ENCODE measurements around the gene PARG. TPM values are rescaled to one million over a fixed set of nuclear protein-coding genes. Genes with fewer than 3 reads are reported as not detected.
"Not testable (repeated sequence)": the region's sequence is repeated elsewhere in the genome, so short reads cannot be mapped to it uniquely, and the experiment has no call there.

PARG gene
- total and polyA plus RNA-seq, 9 of the 15 experiments (the other 6 are each of a cell fraction or from before 2014, with no cell fraction given) = 8.5 to 49.9 (median 28.8) TPM

DNA sequence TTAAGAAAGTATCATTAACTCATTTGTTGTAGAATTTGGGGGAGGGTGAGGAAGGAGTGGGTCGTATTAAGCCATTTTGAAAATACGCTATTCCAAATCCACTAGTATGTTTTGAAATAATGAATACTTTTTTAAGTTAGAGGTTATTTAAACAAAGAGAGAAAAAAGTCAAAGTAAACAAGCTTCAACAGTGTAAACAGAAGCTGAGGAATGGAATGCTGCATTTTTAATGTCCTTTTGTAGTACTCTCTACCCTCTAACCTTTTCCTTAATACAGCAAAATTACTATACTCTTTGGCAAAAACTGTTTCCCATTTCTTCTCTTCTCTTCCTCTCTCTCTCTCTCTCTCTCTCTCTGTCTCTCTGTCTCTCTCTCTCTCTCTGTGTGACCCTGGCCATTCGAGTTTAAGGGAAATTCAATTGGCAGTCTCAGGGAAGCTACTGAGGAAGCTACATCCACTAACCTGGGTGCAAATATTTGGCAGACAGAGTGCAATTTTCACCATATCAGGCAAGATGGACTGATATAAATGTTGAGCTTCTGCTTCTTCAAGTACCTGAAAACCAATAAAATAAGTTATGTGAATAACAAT is 57.0 kb downstream of the PARG start:
- H3K79me2 ChIP-seq (ENCODE audit: control insufficient read depth, insufficient read depth, low read length); H3K9me1 ChIP-seq (ENCODE audit: control insufficient read depth, insufficient read depth, low read length); CTCF ChIA-PET (ENCODE audit: low intra/inter-chr PET ratio); H3K4me3 ChIP-seq; POLR2A ChIA-PET; BruUV-seq (replicated peaks); H3K4me2 ChIP-seq (ENCODE audit: insufficient read depth, low read length); H3K36me3 ChIP-seq (ENCODE audit: control insufficient read depth, insufficient read depth, low read length); DNase-seq (ENCODE audit: extremely low read depth in 1 of 4, low spot score in 3 of 4); H2AFZ ChIP-seq (ENCODE audit: low read depth, low read length); FAIRE-seq; H3K27ac ChIP-seq (ENCODE audit: extremely low read depth, low read depth, low read length); H3K4me1 ChIP-seq (replicated peaks in 1 of 2; ENCODE audit: control insufficient read depth in 2 of 2, insufficient read depth in 2 of 2, low read length in 2 of 2); intact Hi-C loops (cut with micrococcal nuclease); ATAC-seq; H3K27me3 ChIP-seq (ENCODE audit: control insufficient read depth in 2 of 2, insufficient read depth in 2 of 2, low read length in 2 of 2); in situ Hi-C loops (cut with MboI); H3K9ac ChIP-seq (ENCODE audit: insufficient read depth in 1 of 2, low read depth in 2 of 2, low read length in 2 of 2); H4K20me1 ChIP-seq (replicated peaks; ENCODE audit: control insufficient read depth, insufficient read depth, low read length); H3K9me3 ChIP-seq (replicated peaks; ENCODE audit: control insufficient read depth, insufficient read depth, low read depth, low read length): not testable (repeated sequence)
- 11% methylated on average over 1 of the region's 3 CpGs for WGBS (ENCODE audit: insufficient coverage, low coverage, missing lambda C conversion rate)

- BruUV-seq (replicated peaks); DNase-seq (ENCODE audit: extremely low read depth in 1 of 4, low spot score in 3 of 4); H3K9ac ChIP-seq (ENCODE audit: insufficient read depth in 1 of 2, low read depth in 2 of 2, low read length in 2 of 2); H3K27me3 ChIP-seq (ENCODE audit: control insufficient read depth in 2 of 2, insufficient read depth in 2 of 2, low read length in 2 of 2); FAIRE-seq; H3K79me2 ChIP-seq (ENCODE audit: control insufficient read depth, insufficient read depth, low read length); H2AFZ ChIP-seq (ENCODE audit: low read depth, low read length); H3K9me1 ChIP-seq (ENCODE audit: control insufficient read depth, insufficient read depth, low read length); H3K4me3 ChIP-seq; CTCF ChIA-PET (ENCODE audit: low intra/inter-chr PET ratio); H4K20me1 ChIP-seq (replicated peaks; ENCODE audit: control insufficient read depth, insufficient read depth, low read length); H3K27ac ChIP-seq (ENCODE audit: extremely low read depth, low read depth, low read length); POLR2A ChIA-PET; H3K4me1 ChIP-seq (replicated peaks in 1 of 2; ENCODE audit: control insufficient read depth in 2 of 2, insufficient read depth in 2 of 2, low read length in 2 of 2); H3K9me3 ChIP-seq (replicated peaks; ENCODE audit: control insufficient read depth, insufficient read depth, low read depth, low read length); H3K4me2 ChIP-seq (ENCODE audit: insufficient read depth, low read length); H3K36me3 ChIP-seq (ENCODE audit: control insufficient read depth, insufficient read depth, low read length); in situ Hi-C loops (cut with MboI); intact Hi-C loops (cut with micrococcal nuclease): not testable (repeated sequence)
- ATAC-seq = peak; percentile 68
- WGBS (ENCODE audit: insufficient coverage, low coverage, missing lambda C conversion rate) = no CpG with 5 or more reads among the region's 3 CpGs
Measured at GRCh38 chr10:49883852-49884251, 58.0 kb downstream of the PARG start.

DNA sequence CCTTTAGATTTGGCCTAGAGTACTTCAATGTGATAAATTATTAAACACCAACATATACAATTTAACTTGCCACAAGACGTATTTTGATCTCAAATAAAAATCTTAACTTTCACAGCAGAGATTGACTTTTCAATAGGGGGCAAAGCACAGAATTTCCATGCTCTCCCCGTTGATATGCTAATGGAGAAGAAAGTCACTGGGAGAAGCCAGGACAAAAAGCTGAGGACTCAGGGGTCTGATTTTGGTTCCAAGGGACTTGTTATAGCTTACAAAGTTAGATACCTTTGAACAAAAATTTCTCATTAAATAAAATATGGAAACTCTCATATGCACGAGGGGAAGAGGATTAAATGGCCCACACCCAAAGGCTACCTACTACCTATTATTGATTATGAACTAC is 59.5 kb downstream of the PARG start:
- H3K4me1 ChIP-seq (replicated peaks in 1 of 2; ENCODE audit: control insufficient read depth in 2 of 2, insufficient read depth in 2 of 2, low read length in 2 of 2); H3K36me3 ChIP-seq (ENCODE audit: control insufficient read depth, insufficient read depth, low read length); in situ Hi-C loops (cut with MboI); H3K79me2 ChIP-seq (ENCODE audit: control insufficient read depth, insufficient read depth, low read length); H3K4me2 ChIP-seq (ENCODE audit: insufficient read depth, low read length); H3K4me3 ChIP-seq; H3K9me3 ChIP-seq (replicated peaks; ENCODE audit: control insufficient read depth, insufficient read depth, low read depth, low read length); FAIRE-seq; DNase-seq (ENCODE audit: extremely low read depth in 1 of 4, low spot score in 3 of 4); POLR2A ChIA-PET; H3K9ac ChIP-seq (ENCODE audit: insufficient read depth in 1 of 2, low read depth in 2 of 2, low read length in 2 of 2); ATAC-seq; BruUV-seq (replicated peaks); H3K27me3 ChIP-seq (ENCODE audit: control insufficient read depth in 2 of 2, insufficient read depth in 2 of 2, low read length in 2 of 2); CTCF ChIA-PET (ENCODE audit: low intra/inter-chr PET ratio); H3K27ac ChIP-seq (ENCODE audit: extremely low read depth, low read depth, low read length); H2AFZ ChIP-seq (ENCODE audit: low read depth, low read length); H4K20me1 ChIP-seq (replicated peaks; ENCODE audit: control insufficient read depth, insufficient read depth, low read length); intact Hi-C loops (cut with micrococcal nuclease); H3K9me1 ChIP-seq (ENCODE audit: control insufficient read depth, insufficient read depth, low read length): not testable (repeated sequence)
- 94% methylated on average over 1 of the region's 3 CpGs for WGBS (ENCODE audit: insufficient coverage, low coverage, missing lambda C conversion rate)

DNA sequence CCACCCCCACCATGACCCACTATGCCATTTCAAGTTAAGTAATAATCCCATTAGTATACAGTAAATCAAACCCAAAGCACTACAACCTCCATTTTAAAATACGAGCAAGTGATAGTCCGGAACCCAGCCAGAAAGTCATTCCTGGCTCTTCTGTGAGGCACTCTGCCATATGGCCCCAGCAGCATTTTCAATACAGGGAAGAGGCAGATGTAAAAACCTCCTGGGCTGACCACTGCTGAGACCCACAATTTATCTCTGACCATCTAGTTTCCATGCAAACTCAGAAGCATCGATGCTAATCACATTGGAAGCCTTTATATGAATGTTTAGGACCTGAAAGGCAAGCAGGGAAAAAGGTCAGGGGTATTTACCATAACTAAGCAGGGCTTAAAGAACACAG is 69.1 kb downstream of the PARG start:
- intact Hi-C loops (cut with micrococcal nuclease); H4K20me1 ChIP-seq (replicated peaks; ENCODE audit: control insufficient read depth, insufficient read depth, low read length); H2AFZ ChIP-seq (ENCODE audit: low read depth, low read length); in situ Hi-C loops (cut with MboI); H3K36me3 ChIP-seq (ENCODE audit: control insufficient read depth, insufficient read depth, low read length); H3K27me3 ChIP-seq (ENCODE audit: control insufficient read depth in 2 of 2, insufficient read depth in 2 of 2, low read length in 2 of 2); CTCF ChIA-PET (ENCODE audit: low intra/inter-chr PET ratio); FAIRE-seq; BruUV-seq (replicated peaks); H3K9me3 ChIP-seq (replicated peaks; ENCODE audit: control insufficient read depth, insufficient read depth, low read depth, low read length); POLR2A ChIA-PET; H3K9me1 ChIP-seq (ENCODE audit: control insufficient read depth, insufficient read depth, low read length); ATAC-seq; H3K79me2 ChIP-seq (ENCODE audit: control insufficient read depth, insufficient read depth, low read length); DNase-seq (ENCODE audit: extremely low read depth in 1 of 4, low spot score in 3 of 4); H3K9ac ChIP-seq (ENCODE audit: insufficient read depth in 1 of 2, low read depth in 2 of 2, low read length in 2 of 2); H3K4me1 ChIP-seq (replicated peaks in 1 of 2; ENCODE audit: control insufficient read depth in 2 of 2, insufficient read depth in 2 of 2, low read length in 2 of 2); H3K4me3 ChIP-seq; H3K4me2 ChIP-seq (ENCODE audit: insufficient read depth, low read length); H3K27ac ChIP-seq (ENCODE audit: extremely low read depth, low read depth, low read length): not testable (repeated sequence)
- no CpG with 5 or more reads among the region's 3 CpGs for WGBS (ENCODE audit: insufficient coverage, low coverage, missing lambda C conversion rate)

All from K562 (cell line).